Thyroid gland (tissue), 4 donors: ENCODE data around the gene CA5A.

Experiments used
- CTCF ChIP-seq, 6 experiments: fragments of 200-600 bp in 3 of 6; fragments of 450-650 bp in 3 of 6; sonication (generic) in 3 of 6; IDR thresholded peaks; one replicate each; pipeline ENCODE4 v1.5.1; 2016 to 2019; ENCODE audit warnings: antibody characterized with exemption in 6 of 6, mild to moderate bottlenecking in 2 of 6, inconsistent platforms in 1 of 6, moderate library complexity in 1 of 6
- POLR2A ChIP-seq, 2 donors: fragments of 450-650 bp; IDR thresholded peaks; one replicate each; pipeline ENCODE4 v1.6.1; 2017; ENCODE audit warnings: antibody characterized with exemption in 2 of 2, mild to moderate bottlenecking in 2 of 2, moderate library complexity in 1 of 2

GRCh38 chr16:87881324-87882200, 54.8 kb downstream of the CA5A start:
- TF ChIP-seq CTCF (IDR thresholded peaks at IDR 0.05) (no peak), POLR2A (IDR thresholded peaks at IDR 0.05) (no peak)
